ENCODE results near the gene APOD.

The APOD gene

DNA sequence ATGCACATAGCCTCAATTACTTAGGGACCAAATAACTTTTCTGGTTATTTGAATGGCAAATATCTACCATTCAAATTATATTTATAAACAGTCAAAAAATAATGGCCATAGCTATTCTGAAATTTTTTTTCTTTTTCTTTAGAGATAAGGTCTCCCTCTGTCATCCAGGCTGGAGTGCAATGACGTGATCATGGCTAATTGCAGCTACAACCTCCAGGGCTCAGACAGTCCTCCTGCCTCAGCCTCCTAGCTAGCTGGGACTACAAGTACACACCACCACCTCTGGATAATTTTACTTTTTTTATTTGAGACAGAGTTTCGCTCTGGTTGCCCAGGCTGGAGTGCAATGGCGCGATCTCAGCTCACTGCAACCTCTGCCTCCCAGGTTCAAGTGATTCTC is 57.2 kb downstream of the APOD start:
- no peak for DNase-seq (ENCODE audit: low read depth, low spot score)

- no peak for DNase-seq (ENCODE audit: low read depth, low spot score)
These were observed 59.4 kb downstream of the APOD start for GRCh38 chr3:195524171-195524896.

GRCh38 chr3:195522254-195523023 is 61.3 kb downstream of the APOD start:
- DNase-seq (ENCODE audit: low read depth, low spot score): no peak

All from brain pericyte (primary cell).